T-helper 22 cell (primary cell): ENCODE results near the gene HEXD.
A peak's percentile ranks its signal among the peaks of the same experiment; 100 is the strongest.
"Not testable (repeated sequence)": the region's sequence is repeated elsewhere in the genome, so short reads cannot be mapped to it uniquely, and the experiment has no call there.

Experiments used
- DNase-seq: peaks from one replicate; pipeline ENCODE4 v3.0.0-alpha.2; 2020; ENCODE audit warnings: low read depth

Gene HEXD

DNA sequence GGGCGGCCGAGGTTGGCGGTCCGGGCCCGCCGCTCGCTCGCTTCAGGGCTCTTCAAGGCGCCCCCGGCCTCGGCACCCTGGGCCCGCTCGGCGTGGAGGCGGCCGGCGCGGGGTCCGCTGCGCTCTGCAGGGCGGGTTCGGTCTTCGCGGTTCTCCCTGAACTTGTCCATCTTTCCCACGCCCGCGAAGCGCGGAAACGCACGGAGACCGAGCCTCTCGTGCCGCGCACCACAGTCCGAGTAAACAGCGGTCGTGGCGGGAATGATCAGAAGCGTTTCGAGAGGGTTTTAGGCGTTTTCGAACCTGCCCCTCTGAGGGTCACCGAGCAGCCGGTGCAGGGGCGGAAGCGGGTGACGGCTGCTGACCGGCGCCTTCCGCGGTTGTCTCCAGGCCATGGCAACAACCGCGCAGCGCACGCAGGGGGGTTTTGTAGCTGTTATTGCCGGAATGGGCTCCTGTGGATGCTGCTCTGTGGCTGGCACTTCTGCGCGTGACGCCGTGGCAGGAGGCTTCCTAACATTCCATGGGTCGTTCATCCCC lies 40.8 kb downstream of the HEXD start:
- DNase-seq = peak; percentile 10

DNA sequence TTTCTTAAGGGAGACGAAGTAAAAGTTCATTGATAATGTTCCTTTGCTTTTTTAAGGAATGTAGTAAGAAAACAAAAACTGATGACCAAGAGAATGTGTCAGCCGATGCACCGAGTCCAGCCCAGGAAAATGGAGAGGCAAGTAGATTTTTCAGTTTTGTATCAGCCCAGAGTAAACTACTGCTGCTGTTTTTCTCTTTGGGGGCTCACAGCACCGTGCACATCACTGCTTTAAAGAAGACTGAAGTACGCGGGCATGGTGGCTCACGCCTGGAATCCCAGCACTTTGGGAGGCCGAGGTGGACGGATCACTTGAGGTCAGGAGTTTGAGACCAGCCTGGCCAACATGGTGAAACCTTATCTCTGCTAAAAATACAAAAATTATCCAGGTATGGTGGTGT lies 41.8 kb downstream of the HEXD start:
- not testable (repeated sequence) for DNase-seq

DNA sequence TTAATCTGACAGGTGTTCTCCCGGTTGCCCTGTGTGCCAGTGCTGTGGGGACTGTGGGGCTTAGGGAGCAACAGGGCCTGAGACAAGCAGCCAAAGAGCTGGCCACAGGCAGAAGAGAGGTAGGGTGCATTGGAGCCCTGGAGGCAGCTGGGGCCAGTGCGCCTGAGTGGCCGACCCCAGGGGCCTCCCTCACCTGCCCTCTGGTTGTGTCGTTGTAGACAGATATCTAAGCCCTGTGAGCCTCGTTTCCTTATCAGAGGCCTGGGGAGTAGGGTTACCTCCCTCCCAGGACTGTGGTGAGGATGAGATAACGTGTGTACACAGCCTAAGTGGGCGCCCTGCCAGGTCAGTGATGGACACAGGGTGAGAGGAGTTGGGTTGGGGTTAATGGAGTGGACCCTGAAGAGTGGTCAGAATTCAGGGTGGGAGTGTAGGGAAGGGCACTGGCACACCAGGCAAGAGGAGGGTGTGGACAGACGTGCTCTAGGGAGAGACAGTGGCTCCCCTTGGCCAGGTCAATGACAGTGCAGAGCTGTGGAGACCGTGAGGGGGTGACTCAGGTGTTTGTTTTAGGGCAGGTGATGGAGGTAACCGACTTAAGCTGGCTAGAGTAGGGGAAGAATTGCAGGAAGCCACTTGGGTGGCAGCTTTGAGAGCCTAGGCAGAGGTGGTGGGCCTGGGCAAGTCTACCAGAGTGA lies 43.8 kb downstream of the HEXD start:
- no peak for DNase-seq

DNA sequence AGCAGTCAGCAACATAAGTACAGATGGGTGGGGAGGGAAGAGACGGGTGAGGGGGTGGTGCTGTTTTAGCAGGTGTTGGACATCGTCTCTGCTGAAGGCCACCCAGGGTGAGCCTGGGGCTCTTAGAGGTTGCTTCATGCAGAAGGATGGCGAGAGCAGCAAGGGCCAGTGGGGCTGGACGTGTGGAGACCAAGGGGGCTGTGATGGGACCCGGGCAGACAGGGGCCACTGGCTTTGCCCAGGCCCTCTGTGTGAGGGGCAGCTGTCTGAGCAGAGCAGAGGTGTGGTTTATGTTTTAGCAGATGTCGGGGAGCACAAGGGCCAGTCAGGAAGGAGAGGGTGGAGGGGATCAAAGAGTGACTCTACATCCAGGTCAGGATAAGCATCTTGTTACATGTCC lies 45.2 kb downstream of the HEXD start:
- DNase-seq = no peak

DNA sequence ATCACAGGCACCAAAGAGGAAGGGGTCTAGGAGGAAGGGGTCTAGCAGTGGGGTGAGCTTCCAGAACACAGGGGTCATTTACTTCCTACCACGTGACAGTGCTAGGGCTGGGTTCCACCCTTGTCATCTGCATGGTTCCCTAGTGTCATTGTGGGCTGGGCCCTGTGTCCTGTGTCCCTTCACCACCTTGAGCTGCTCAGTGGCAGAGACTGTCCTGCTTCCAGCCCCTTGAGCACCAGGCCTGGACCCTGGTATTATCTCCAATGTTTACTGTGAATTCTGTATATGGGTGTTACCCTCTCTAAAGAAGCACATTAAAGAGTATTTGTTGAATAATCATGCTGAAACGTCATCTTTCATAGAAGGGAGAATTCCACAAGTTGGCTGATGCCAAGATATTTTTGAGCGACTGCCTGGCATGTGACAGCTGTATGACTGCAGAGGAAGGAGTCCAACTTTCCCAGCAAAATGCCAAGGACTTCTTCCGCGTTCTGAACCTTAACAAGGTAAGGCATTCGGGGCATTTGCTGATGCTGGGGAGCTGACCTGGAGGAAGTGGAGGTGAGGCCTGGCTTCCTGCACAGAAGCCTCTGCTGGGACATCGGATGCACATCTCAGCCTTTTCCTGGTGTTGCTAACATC lies 45.9 kb downstream of the HEXD start:
- no peak for DNase-seq

DNA sequence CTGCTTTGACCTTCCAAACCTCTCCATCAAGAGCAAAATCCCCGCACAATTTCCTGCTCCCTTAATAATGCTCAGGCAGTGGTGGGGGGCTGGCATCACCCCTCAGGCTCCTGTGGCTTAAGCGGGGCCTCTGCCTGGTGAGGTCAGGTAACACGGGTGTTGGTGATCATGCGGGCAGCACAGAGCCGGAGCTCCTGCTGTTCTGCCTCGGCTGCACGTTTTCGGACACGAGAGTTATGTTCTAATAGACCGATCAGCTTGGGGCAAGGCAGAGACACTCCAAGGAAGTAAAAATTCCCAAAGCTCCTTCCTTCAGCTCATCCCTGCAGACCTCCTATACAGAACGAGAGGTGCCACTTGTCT lies 46.4 kb downstream of the HEXD start:
- DNase-seq = no peak

DNA sequence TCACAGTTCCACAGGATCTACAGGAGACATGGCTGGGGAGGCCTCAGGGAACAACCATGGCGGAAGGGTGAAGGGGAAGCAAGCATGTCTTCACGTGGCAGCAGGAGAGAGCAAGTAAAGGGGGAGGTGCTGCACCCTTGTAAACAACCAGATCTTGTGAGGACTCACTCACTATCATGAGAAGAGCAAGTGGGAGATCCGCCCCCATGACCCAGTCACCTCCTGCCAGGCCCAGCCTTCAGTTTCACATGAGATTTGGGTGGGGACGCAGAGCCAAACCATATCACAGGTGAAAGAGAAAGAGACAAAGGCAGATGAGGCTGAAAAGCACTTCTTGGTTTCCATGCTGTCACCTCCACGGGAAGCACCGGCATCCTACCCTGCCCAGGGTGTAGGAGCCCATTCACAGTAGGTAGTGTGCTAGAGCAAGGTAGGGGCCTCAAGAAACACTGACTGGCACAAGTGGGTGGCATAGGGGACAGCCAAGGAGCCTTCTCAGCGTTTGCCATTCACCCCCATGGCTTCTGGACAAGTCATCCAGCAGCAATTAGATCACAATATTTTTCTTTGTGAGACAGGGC lies 47.0 kb downstream of the HEXD start:
- DNase-seq = no peak

DNA sequence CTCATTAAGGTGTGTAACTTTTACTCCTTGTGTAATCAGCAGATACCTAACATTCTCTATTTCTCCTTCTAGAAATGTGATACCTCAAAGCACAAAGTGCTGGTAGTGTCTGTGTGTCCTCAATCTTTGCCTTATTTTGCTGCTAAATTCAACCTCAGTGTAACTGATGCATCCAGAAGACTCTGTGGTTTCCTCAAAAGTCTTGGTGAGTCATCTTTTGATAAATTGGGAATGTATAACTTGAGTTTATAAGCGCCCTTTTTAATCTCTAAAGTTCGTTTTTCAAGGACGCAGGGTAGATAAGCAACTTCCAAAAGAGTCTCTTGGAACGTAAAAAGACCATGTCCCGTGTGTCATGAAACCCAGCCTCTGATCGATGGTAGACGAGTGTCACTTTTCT lies 50.5 kb downstream of the HEXD start:
- no peak for DNase-seq

DNA sequence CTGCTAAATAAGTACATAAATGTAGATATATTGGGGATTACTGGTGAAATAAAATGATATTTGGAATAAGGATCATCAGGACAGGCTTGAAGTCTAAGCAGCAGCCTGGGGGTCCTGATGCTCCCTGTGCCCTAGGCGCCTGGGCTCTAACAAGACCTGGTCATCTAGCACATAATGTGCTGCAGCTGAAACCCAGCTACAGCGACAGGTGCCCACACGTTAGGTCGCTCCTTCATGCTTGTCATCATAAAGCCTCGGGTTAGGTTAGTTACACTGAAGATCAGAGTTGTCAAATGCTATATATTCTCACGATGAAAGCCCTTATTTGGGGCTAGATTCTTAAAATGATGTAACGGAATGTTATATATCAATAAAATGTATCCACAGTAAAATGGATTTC lies 51.9 kb downstream of the HEXD start:
- no peak for DNase-seq

DNA sequence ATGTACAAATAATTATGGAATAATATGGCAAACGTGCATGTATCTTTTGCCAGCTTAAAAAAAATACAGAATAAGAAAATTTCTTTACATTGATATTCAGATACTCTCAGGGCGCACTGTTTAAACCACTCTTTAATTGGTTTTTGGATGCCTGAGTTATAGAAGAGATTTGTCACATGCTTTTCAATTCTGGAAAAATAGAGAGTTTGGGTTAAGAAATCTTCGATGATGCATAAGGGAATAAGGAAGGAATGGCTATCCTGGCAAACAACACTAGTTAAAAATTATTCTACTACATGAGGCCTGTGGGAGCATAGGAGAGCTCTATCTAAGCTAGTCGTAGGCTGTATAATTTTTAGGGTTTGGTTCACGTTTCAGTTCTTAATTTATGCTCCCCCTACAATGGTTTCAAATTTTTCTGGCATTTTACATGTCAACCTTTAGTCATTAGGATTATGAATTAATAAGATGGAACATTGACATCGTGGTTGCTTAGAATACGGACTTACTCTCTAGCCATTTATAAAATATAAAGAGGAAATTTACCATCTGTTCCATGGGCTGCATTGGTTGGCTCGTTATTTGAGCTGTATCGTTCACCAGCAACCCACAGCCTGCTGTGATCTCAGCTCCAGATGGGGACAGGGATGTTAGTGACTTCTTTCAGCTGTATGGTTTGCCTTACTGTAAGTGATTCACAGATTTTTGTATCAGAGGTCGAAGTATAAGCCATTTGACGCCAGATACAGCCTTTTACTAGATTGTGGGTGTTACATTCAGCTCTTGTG lies 56.3 kb downstream of the HEXD start:
- no peak for DNase-seq

DNA sequence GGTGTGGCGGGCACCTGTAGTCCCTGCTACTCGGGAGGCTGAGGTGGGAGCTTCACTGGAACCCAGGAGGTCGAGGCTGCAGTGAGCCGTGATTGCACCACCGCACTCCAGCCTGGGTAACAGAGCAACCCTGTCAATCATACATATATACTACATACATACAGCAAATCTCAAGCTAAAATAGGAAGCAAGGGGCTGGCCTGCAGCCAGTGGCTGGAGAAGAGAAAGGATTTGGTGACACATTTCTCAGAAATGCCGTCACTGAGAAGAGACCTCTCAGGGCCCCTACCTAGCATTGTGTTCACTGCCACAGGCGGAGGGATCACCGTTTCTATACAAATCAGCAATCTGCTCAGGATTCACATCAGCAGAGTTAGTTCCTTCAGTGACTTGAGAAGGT lies 57.3 kb downstream of the HEXD start:
- DNase-seq = no peak

DNA sequence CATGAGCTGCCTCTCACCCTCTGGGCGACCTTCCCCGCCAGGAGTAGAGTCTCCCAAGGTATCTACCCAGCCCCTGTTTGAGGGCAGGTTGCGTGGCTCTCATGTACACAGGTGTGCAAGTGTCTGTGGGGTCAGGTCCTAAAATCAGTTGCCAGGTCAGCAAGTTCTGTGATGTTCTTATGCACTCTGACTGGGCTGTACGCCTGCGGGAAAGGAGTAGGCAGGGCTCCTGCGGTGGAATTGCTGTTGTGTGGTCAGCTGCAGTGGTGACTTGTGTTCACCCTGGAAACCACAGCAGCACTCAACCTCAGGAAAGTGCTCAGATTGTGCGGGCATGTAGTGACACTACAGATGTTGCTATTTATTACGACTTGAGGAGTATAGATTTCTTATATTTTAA lies 59.8 kb downstream of the HEXD start:
- DNase-seq = no peak

DNA sequence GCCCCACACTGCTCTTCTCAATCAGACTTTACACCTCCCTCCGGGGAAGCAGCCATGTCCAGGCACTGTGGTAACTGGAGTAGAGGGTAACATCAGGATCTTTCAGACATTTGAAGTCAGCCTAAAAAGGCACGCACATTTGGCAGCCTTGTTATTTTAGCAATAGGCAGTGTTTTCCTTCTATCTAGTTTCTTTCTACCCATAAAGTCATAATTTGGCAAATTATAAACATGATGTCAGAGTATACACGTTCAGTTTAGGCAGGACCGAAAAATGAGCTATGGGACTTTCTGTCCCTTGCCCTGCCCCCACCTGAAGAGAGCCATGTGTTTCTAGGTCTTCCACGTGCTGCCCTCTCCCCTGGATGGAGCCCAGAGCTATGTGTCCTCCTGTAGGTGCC lies 61.5 kb downstream of the HEXD start:
- no peak for DNase-seq

DNA sequence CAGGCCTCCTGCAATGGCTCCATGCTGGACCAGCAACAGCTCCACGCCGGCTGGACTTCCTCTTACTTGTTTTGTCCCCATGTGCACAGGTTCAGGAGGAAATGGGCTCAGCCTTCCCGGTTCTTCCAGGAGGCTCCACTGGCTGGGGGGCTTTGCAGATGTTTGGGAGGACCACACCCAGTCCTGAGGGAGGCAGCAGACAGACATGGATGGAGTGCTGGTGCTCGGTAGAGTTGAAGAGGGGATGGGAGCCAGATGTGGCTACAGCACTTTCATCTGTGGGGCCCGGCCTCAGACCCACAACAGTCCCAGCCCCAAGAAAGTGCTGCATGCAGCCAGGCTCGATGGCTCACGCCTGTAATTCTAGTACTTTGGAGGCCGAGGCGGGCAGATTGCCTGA lies 62.2 kb downstream of the HEXD start:
- DNase-seq = no peak

DNA sequence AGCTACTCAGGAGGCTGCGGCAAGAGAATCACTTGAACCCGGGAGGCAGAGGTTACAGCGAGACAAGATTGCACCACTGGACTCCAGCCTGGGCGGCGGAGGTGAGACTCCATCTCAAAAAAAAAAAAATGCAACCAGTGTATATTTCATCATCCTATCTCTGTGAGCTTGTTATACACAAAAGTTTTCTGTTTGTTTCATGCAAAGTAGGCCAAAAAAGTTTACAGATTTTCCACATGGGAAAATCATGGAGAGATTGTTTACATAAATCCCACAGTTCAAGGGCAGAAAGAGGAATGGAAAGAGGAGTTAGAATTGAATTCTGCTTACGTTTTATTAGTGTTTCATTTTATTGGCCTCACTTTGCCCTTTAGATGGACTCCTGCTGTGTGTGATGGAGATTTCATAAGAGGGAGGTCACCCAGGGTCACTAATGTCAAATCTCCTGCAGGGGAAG lies 65.1 kb downstream of the HEXD start:
- no peak for DNase-seq

DNA sequence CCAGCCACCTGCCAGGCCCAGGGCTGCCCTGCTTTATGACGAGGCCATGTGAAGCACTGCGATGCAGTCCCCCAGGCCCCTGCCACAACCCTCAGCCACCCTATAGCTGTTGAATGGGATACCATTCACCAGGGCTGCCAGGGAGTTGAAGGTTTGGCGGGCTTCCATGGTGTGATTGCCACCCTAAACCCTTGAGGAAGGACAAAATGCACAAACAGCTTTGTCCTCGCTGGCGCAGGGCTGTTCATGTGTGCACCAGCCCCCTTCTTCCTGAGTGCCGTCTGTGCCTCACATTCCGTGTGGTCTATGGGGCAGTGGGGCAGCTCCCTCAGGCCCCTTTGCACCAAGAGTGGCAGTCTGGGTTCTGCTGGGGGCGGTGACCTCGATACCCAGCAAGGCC lies 65.7 kb downstream of the HEXD start:
- DNase-seq = no peak

DNA sequence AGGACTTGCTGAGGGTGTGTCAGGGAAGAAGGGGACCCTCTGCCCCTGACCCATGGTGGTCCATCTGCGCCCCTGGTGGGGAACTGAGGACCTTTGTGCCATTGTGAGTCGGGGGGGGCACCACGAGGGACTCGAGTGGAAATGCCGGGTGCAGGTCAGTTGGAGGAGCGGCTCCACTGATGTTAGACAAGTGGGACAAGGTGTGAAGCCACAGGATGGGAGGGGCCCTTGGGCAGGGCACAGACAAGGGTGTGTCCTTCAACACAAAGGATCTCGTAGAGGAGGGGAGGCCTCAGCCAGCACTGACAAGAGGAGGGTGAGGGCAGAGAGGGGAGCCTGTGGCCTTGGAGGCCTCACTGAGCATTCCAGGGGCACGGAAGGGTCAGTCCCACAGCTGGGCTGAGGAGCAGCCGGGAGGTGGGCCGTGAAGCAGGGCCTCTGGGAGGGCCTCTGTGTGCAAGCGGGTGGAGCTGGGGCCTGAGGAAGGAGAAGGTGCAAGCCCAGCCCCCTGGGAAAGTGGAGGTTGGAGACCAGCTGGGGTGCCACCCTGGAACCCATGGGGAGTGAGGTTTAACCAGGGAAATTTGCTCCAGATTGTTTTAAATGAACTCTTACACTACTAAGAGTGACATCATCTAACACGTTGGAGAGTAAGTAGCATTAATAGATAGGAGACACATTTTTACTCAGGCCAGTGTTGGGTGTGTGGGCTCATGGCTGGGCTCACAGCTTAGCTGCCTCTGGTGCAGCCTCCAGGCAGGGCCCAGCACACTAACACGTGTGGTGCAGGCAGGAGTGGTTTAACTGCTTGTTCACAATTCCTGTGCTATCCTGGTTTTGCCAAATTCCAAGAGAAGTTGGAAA lies 68.3 kb downstream of the HEXD start:
- no peak for DNase-seq

DNA sequence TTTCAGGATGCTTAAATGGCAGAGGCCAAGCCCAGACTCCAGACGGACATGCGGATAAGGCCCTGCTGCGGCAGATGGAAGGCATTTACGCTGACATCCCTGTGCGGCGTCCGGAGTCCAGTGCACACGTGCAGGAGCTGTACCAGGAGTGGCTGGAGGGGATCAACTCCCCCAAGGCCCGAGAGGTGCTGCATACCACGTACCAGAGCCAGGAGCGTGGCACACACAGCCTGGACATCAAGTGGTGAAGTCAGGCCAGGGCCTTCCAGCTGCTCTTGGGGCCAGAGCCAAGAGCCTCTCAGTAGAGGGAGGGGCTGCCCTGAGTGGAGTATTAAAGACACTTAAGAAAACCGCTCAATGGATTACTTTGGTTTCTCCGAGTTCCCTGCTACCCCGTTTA lies 69.8 kb downstream of the HEXD start:
- no peak for DNase-seq

DNA sequence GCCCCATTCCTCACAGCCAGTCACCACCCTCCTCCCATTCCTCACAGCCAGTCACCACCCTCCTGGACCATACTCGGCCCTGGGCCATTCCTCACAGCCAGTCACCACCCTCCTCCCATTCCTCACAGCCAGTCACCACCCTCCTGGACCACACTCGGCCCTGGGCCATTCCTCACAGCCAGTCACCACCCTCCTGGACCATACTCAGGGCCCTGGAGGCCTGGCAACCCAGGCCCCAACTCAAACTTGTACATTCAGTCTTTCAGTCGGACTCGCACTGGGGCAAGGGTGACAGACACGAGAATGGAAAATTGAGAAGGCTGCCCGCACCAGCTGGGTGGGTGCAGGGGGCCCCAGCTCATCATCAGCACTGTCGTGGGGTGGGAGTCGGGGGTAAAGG lies 71.0 kb downstream of the HEXD start:
- DNase-seq = no peak

DNA sequence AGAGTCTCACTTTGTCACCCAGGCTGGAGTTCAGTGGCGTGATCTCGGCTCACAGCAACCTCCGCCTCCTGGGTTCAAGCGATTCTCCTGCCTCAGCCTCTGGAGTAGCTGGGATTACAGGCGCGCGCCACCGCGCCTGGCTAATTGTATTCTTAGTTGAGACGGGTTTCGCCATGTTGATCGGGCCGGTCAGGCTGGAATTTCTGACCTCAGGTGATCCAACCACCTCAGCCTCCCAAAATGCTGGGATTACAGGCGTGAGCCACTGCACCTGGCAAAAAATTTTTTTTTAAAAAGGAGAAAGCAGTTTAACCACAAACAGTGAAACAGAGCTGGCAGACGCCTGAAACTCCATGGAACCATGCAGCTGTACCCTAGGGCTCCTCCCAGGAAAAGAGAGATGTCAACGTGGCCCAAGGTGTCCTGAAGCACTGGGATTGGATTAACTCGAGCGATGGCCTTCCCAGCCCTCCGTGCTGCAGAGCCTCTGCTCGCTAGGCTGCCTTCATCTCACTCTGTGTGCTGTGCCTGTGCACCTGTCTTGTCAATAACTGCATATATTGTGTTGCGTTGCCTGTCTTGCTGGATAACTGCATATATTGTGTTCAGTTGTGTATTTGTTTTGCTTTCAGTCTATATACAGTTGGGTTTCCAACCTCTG lies 71.8 kb downstream of the HEXD start:
- DNase-seq = no peak

DNA sequence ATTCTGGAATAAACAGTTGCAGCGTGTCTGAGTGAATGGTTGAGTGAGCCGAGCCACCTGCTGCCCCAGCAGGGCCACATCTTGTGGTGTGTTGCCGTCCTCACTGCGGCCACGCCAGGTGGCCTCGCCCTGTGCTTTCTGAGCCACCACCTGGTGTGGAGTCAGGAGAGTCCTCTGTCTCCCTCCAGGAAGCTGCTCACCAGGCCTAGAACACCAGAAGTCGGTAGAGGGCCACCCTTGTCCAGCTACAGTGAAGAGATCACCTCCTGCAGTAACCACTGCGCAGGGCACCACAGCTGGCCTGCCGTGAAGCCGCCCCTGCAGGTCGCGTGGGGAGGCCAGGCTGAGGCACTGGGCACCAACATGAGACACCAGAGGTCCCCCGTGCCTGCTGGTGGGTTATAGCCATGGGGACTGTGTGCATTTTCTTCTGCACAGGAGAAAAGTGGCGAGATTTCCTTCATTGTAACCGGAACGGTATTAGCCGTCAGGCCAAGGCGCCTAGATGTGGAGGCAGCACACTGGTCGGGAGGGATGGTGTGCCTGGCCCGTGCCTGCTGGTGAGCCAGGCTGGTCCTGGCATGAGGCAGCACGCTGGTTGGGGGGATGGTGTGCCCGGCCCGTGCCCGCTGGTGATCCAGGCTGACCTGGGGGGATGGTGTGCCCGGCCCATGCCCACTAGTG lies 72.5 kb downstream of the HEXD start:
- DNase-seq = no peak
